Activated naive CD4-positive, alpha-beta T cell treated with anti-CD3 and anti-CD28 coated beads, Interleukin-2, amount 10 ng/mL, durations not matched to agents 5 hours and 36 hours (primary cell): ENCODE data around the gene CYCS. TPM values are rescaled to one million over a fixed set of nuclear protein-coding genes. Genes with fewer than 3 reads are reported as not detected.

Source experiments
- total RNA-seq, 2 experiments: library from RNA; stranded (reverse); gene quantifications; one replicate each; pipeline ENCODE4 v1.2.3, GENCODE V29; 2021

Gene CYCS
- 10 to 100 TPM; 72.8 to 81.9 TPM for total RNA-seq

DNA sequence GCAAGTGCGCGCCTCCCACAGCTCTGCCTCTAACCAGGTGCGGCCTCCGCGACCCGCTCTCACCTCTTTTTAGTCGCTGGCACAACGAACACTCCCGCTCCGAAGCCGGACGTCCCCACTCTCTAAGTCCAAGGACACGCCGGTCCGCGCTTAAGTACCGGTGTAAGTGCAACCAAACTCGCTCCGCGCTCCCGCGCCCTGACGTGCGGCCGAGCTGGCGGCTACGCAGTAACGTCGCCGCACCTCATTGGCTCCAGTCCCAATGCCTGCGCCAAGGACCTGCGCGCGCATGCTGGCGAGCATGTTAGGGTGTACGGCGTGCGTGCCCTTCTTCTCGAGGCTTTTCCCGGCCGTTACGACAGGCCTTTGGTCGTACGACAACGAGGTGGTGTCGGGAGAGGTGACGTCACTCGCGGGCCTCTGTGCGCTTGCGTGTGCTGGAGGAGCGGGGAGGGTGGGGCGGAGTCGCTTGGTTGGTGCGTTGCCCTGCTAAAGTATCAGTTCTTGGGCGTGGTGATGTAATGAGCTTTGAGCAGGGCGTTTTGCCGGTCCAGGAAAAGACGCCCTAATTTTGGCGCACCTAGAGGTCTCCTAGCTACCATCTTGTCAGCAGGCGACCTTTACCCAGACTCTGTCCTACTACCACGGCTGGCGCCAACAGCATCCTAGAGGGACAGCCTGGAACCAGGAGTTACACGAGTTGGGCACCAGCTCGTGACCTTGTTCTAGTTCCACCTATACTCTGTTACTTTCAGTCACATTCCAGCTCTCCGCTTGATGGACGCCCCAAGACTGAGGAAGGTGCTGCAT is at the start of gene CYCS:
Gene CYCS (minus strand): TSS at position 124 of the 810 bp plus-strand sequence. CDS start 1,141 bp downstream, outside the sequence.

Other genes with a start within 250 kb of the CYCS start
- 10 to 100 TPM; 76.6 to 78.8 TPM for gene OSBPL3, start 145.1 kb downstream of the CYCS start, total RNA-seq
- gene NPVF, start 103.2 kb upstream of the CYCS start, total RNA-seq = not detected